SK-N-SH treated with all-trans-retinoic acid at 6 μM for 48 hours (cell line): ENCODE data around the gene APOA4.

Experiments used
- ATAC-seq: fragments of 200-7000 bp; cut with Tn5 transposase; 3 replicates; pipeline ENCODE4 v1.9.1; 2020; ENCODE audit warnings: mild to moderate bottlenecking, moderate library complexity
- ARNTL ChIP-seq: fragments of 450-650 bp; formaldehyde crosslinking; IDR thresholded peaks from 2 replicates; pipeline ENCODE4 v1.5.0; 2020; ENCODE audit warnings: low read depth, mild to moderate bottlenecking, moderate library complexity, borderline replicate concordance
- BACH2 ChIP-seq: fragments of 250-450 bp; sonication (Bioruptor Pico); IDR thresholded peaks from 2 replicates; pipeline ENCODE4 v1.9.0; 2021; ENCODE audit warnings: mild to moderate bottlenecking, borderline replicate concordance
- ISL1 ChIP-seq: fragments of 250-450 bp; sonication (Bioruptor Pico); IDR thresholded peaks from 2 replicates; pipeline ENCODE4 v2.1.2; 2022; ENCODE audit warnings: mild to moderate bottlenecking, moderate library complexity
- OSR1 ChIP-seq: fragments of 250-450 bp; sonication (Bioruptor Pico); IDR thresholded peaks from 2 replicates; pipeline ENCODE4 v1.8.0; 2022; ENCODE audit warnings: moderate library complexity, mild to moderate bottlenecking, inconsistent platforms
- RARB ChIP-seq: fragments of 250-450 bp; sonication (Bioruptor Pico); IDR thresholded peaks from 2 replicates; pipeline ENCODE4 v1.8.0; 2021; ENCODE audit warnings: mild to moderate bottlenecking, moderate library complexity
- SNAI2 ChIP-seq: fragments of 250-450 bp; sonication (Bioruptor Pico); IDR thresholded peaks from 2 replicates; pipeline ENCODE4 v1.5.0; 2020; ENCODE audit warnings: mild to moderate bottlenecking, moderate library complexity
- TCF4 ChIP-seq: fragments of 250-450 bp; sonication (Bioruptor Pico); IDR thresholded peaks from 2 replicates; pipeline ENCODE4 v1.8.0; 2021; ENCODE audit warnings: mild to moderate bottlenecking, moderate library complexity, borderline replicate concordance
- TOX ChIP-seq: fragments of 250-450 bp; sonication (Bioruptor Pico); IDR thresholded peaks from 2 replicates; pipeline ENCODE4 v1.8.0; 2021; ENCODE audit warnings: mild to moderate bottlenecking, moderate library complexity, borderline replicate concordance
- ZFP30 ChIP-seq: fragments of 450-650 bp; formaldehyde crosslinking; IDR thresholded peaks from 2 replicates; pipeline ENCODE4 v1.5.0; 2022; ENCODE audit warnings: mild to moderate bottlenecking, moderate library complexity
- ZNF70 ChIP-seq: fragments of 450-650 bp; formaldehyde crosslinking; IDR thresholded peaks from 2 replicates; pipeline ENCODE4 v1.5.0; 2020; ENCODE audit warnings: mild to moderate bottlenecking, moderate library complexity
- TF ChIP-seq, protein P1 (sequence below): fragments of 250-450 bp; sonication (Bioruptor Pico); IDR thresholded peaks from 2 replicates; pipeline ENCODE4 v1.8.0; 2020; ENCODE audit warnings: mild to moderate bottlenecking, moderate library complexity, borderline replicate concordance
- TF ChIP-seq, protein P2 (sequence below): fragments of 250-450 bp; sonication (Bioruptor Pico); IDR thresholded peaks from 2 replicates; pipeline ENCODE4 v1.5.1; 2021; ENCODE audit warnings: mild to moderate bottlenecking, moderate library complexity
- TF ChIP-seq, protein P3 (sequence below): fragments of 250-450 bp; sonication (Bioruptor Pico); IDR thresholded peaks from 2 replicates; pipeline ENCODE4 v1.5.1; 2020; ENCODE audit warnings: low read depth, mild to moderate bottlenecking, moderate library complexity
- TF ChIP-seq, protein P4 (sequence below): fragments of 250-450 bp; sonication (Bioruptor Pico); IDR thresholded peaks from 2 replicates; pipeline ENCODE4 v1.5.0; 2020; ENCODE audit warnings: mild to moderate bottlenecking, moderate library complexity

Gene APOA4

DNA sequence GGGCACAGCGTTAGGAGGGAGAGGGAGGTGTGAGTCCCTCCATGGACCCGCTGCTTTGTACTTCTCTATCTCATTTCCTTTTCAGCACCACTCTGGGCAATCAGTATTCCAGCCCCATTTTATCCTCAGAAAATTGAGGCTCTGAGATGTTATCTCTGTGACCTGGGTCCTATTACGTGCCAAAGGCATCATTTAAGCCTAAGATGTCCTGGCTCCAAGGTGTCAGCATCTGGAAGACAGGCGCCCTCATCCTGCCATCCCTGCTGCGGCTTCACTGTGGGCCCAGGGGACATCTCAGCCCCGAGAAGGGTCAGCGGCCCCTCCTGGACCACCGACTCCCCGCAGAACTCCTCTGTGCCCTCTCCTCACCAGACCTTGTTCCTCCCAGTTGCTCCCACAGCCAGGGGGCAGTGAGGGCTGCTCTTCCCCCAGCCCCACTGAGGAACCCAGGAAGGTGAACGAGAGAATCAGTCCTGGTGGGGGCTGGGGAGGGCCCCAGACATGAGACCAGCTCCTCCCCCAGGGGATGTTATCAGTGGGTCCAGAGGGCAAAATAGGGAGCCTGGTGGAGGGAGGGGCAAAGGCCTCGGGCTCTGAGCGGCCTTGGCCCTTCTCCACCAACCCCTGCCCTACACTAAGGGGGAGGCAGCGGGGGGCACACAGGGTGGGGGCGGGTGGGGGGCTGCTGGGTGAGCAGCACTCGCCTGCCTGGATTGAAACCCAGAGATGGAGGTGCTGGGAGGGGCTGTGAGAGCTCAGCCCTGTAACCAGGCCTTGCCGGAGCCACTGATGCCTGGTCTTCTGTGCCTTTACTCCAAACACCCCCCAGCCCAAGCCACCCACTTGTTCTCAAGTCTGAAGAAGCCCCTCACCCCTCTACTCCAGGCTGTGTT lies 5.8 kb upstream of the APOA4 start:
- TF ChIP-seq SNAI2 (CRISPR knock-in tag) (no peak), OSR1 (no peak)
- ATAC-seq: peak; percentile 15; the same call in 2 of the 3 replicates

DNA sequence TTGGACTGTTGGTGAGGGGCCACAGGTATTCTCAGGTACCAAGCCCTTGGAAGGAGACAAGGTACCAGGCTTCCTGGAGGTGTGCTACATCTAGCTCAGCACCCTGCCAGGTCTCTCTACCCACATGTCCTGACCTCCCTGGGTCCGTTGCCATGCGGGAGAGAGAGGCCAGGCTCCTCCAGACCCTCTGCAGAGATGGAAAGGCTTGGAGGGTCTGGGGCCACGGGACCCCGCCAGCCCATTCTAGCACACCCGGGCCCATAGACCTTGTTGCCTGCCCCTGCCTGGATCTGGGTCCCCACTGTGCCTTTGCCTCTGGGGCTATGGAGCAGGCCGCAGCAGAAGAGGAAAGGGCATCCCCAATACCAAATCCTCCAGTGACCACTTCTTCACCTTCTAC lies 4.4 kb upstream of the APOA4 start:
- ATAC-seq: no peak
- TF ChIP-seq, protein P1, sequence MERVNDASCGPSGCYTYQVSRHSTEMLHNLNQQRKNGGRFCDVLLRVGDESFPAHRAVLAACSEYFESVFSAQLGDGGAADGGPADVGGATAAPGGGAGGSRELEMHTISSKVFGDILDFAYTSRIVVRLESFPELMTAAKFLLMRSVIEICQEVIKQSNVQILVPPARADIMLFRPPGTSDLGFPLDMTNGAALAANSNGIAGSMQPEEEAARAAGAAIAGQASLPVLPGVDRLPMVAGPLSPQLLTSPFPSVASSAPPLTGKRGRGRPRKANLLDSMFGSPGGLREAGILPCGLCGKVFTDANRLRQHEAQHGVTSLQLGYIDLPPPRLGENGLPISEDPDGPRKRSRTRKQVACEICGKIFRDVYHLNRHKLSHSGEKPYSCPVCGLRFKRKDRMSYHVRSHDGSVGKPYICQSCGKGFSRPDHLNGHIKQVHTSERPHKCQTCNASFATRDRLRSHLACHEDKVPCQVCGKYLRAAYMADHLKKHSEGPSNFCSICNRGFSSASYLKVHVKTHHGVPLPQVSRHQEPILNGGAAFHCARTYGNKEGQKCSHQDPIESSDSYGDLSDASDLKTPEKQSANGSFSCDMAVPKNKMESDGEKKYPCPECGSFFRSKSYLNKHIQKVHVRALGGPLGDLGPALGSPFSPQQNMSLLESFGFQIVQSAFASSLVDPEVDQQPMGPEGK (CRISPR knock-in tag): no peak
- no peak for TF ChIP-seq RARB
- TF ChIP-seq, all 23 proteins: peak for 0

DNA sequence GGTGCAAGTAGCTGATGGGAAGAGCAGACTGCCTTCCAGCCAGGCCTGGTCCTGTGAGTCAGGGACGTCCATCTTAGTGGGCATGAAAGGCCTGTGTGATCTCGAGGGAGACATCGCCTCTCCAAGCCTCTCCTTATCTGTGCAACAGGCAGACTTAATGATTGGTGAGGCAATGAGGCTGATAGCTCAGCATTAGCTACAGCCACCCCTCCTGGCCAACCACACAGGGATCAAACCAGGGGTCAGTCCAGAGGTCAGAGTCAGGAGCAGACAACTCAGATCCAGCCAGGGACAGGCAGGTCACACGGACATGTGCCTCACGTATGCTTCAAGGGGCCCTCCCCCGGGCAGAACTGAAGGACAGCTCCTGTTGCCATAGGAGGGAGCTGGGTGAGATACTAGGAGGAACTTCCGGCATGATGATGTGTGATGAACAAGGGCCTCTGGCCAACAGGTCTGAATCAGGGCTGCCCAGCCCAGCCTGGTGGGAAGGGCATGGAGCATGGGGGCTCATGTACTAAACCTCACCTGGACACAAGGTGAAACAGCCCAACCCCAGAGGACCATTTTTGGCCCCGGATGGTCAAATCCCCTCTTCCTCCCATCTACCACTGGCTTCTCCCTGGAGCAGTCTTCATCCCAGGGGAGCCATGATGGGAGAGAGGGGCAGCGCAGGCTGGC lies 3.8 kb upstream of the APOA4 start:
- ATAC-seq: no peak
- TF ChIP-seq, protein P2, sequence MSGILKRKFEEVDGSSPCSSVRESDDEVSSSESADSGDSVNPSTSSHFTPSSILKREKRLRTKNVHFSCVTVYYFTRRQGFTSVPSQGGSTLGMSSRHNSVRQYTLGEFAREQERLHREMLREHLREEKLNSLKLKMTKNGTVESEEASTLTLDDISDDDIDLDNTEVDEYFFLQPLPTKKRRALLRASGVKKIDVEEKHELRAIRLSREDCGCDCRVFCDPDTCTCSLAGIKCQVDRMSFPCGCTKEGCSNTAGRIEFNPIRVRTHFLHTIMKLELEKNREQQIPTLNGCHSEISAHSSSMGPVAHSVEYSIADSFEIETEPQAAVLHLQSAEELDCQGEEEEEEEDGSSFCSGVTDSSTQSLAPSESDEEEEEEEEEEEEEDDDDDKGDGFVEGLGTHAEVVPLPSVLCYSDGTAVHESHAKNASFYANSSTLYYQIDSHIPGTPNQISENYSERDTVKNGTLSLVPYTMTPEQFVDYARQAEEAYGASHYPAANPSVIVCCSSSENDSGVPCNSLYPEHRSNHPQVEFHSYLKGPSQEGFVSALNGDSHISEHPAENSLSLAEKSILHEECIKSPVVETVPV (CRISPR knock-in tag): no peak
- no peak for TF ChIP-seq TOX (CRISPR knock-in tag)
- TF ChIP-seq RARB: no peak
- TF ChIP-seq, all 23 proteins: peak for 0

DNA sequence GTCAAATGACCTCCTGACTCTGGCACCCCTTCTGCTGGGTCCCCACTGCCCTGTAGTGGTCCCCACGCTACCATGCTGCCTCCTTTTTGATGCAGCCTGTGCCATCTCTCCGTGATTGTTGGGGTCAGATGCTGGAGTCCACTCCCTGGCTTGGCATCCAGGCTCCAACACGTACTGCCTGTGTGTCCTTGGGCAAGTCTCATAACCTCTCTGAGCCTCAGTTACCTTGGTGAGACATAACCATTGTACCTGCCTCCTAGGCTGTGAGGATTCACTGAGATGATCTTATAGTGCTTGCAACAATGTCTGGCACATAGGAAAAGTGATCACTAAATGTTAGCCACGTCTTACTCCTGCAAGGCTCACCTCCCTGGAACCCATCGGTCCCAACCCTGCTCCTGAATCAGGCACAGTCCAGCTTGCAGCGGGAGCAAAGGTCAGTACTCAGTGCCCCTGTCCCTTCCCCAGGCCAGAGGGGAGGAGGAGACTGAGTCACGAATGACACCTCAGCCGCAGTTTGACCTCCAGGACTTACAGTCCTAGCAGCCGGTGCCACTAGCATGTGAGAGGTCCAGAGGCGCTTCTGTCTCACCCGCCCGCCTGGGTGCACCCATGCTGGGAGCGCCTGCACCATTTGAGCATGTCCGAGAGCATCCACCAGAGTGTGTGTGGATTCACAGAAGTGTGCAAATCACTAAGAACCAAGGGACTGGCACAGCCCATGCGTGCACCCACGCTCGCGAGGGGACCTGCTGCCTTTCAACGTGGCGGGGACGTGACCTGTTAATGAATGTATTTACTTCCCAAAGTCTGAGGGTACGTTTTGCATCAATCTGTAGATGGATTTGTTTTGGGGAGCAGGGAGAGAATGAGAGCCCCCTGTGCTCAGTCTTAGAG lies 3.0 kb upstream of the APOA4 start:
- ATAC-seq: no peak
- no peak for TF ChIP-seq SNAI2 (CRISPR knock-in tag)
- no peak for TF ChIP-seq ZNF70
- TF ChIP-seq, all 23 proteins: peak for 0

DNA sequence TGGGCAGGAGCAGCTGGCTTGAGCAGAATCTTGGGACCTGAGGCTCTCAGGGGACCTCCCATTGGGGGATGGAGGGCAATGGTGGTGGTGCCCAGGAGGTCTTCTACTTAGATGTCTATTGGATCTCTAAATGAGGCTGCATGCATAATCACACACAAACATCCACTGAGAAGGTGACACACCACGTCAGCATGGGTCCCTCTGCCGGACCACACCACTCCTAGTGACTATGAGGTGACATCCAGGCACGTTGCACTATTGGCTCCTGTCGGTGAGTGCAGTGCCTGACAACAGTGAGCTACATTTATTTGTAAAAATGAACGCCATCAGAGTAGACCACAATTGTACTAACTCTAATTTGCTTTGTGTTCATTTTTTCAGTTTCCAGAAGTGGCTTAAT lies 2.3 kb upstream of the APOA4 start:
- ATAC-seq: no peak
- TF ChIP-seq, protein P3, sequence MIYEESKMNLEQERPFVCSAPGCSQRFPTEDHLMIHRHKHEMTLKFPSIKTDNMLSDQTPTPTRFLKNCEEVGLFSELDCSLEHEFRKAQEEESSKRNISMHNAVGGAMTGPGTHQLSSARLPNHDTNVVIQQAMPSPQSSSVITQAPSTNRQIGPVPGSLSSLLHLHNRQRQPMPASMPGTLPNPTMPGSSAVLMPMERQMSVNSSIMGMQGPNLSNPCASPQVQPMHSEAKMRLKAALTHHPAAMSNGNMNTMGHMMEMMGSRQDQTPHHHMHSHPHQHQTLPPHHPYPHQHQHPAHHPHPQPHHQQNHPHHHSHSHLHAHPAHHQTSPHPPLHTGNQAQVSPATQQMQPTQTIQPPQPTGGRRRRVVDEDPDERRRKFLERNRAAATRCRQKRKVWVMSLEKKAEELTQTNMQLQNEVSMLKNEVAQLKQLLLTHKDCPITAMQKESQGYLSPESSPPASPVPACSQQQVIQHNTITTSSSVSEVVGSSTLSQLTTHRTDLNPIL (CRISPR knock-in tag): no peak
- TF ChIP-seq, protein P2 (CRISPR knock-in tag): no peak
- TF ChIP-seq SNAI2 (CRISPR knock-in tag) (no peak), TCF4 (no peak), ARNTL (CRISPR knock-in tag) (no peak), ISL1 (CRISPR knock-in tag) (no peak), ZFP30 (CRISPR knock-in tag) (no peak), BACH2 (CRISPR knock-in tag) (no peak), OSR1 (no peak)
- TF ChIP-seq, protein P4, sequence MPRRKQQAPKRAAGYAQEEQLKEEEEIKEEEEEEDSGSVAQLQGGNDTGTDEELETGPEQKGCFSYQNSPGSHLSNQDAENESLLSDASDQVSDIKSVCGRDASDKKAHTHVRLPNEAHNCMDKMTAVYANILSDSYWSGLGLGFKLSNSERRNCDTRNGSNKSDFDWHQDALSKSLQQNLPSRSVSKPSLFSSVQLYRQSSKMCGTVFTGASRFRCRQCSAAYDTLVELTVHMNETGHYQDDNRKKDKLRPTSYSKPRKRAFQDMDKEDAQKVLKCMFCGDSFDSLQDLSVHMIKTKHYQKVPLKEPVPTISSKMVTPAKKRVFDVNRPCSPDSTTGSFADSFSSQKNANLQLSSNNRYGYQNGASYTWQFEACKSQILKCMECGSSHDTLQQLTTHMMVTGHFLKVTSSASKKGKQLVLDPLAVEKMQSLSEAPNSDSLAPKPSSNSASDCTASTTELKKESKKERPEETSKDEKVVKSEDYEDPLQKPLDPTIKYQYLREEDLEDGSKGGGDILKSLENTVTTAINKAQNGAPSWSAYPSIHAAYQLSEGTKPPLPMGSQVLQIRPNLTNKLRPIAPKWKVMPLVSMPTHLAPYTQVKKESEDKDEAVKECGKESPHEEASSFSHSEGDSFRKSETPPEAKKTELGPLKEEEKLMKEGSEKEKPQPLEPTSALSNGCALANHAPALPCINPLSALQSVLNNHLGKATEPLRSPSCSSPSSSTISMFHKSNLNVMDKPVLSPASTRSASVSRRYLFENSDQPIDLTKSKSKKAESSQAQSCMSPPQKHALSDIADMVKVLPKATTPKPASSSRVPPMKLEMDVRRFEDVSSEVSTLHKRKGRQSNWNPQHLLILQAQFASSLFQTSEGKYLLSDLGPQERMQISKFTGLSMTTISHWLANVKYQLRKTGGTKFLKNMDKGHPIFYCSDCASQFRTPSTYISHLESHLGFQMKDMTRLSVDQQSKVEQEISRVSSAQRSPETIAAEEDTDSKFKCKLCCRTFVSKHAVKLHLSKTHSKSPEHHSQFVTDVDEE (CRISPR knock-in tag): no peak
